ENCODE results near the gene CENPB.

The CENPB gene

DNA sequence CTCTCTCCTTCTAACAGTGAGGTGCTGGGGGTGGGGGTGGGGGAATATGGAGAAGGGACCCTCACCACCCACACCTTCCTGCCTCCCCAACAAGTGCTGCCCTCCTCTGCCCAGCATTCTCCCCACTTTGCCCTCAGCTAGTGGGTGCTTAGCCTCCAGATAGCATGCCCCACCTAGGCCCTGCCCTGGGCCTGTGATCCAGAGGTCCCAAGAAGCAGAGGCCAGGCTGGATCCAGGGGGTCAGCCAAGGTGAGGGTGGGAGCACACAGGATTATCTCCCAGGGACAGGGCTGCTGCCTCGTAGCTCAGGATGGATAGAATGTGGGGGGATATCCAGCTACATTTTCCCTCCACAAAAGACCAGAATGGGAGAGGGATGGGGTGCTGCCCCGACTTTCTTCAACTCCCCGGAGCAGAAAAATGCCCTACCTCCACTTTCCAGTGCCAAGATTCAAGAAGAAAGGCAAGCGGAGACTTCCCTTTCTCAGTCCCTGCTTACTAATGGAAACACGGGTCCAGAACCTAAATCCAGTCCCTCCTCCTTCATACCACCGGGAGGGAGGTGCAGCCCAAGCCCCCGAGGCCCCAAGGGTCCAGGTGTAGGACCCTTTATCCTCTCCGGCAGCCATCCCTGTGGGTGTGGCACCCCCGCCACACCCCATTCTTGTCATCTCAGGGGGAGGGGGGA, 20.0 kb downstream of the CENPB start:
- peaks cover 8 to 12% of the 10 kb centered on the region in 2 experiments for H3K4me1 ChIP-seq (ENCODE audit: control insufficient read depth in 1 of 2, insufficient read depth in 2 of 2, low read length in 2 of 2)
- H3K36me3 ChIP-seq (ENCODE audit: control insufficient read depth in 1 of 2, insufficient read depth in 2 of 2, low read length in 2 of 2), result no peaks in the 10 kb centered on the region
- H4K8ac ChIP-seq (ENCODE audit: low read depth, low read length), result no peak overlapping the region
- H3K23ac ChIP-seq (ENCODE audit: low read length), result no peak overlapping the region
- H3K18ac ChIP-seq (ENCODE audit: low read length), result no peak overlapping the region
- no CpG with 5 or more reads among the region's 9 CpGs for WGBS (ENCODE audit: extremely low coverage, insufficient coverage, insufficient read length)
- H2AK5ac ChIP-seq (ENCODE audit: low read length), result no peak overlapping the region
- H2BK5ac ChIP-seq (ENCODE audit: low read depth, low read length, poor library complexity), result no peak overlapping the region
- no peak overlapping the region for H2BK12ac ChIP-seq (ENCODE audit: low read length)
- no peak overlapping the region for H4K91ac ChIP-seq (ENCODE audit: low read depth, low read length)
- H3K27ac ChIP-seq (ENCODE audit: low read depth, low read length), result no peak overlapping the region
- H3K4me3 ChIP-seq (ENCODE audit: low read depth, low read length), result peak overlapping the region; percentile 75
- H2BK120ac ChIP-seq (ENCODE audit: insufficient read depth, low read length, poor library complexity), result no peak overlapping the region
- H3K9me3 ChIP-seq (ENCODE audit: insufficient read depth, low read depth, low read length), result no peaks in the 10 kb centered on the region
- H3K79me2 ChIP-seq (ENCODE audit: control insufficient read depth, insufficient read depth, low read length, poor library complexity), result peaks cover 6% of the 10 kb centered on the region
- H3K4ac ChIP-seq (ENCODE audit: low read depth, low read length), result no peak overlapping the region
- H3K9ac ChIP-seq (ENCODE audit: low read length), result no peak overlapping the region
- no peak overlapping the region for H4K12ac ChIP-seq (ENCODE audit: low read depth, low read length)
- no peak overlapping the region for H2AFZ ChIP-seq (ENCODE audit: insufficient read depth, low read length, poor library complexity)
- peaks cover 10% of the 10 kb centered on the region for H3K79me1 ChIP-seq (ENCODE audit: low read length)
- H3K27me3 ChIP-seq (ENCODE audit: insufficient read depth, low read length), result no peaks in the 10 kb centered on the region
- no peak for DNase-seq
- H3K14ac ChIP-seq (ENCODE audit: low read length), result no peak overlapping the region
- peak overlapping the region; percentile 77 for H3K4me2 ChIP-seq (ENCODE audit: low read length)

DNA sequence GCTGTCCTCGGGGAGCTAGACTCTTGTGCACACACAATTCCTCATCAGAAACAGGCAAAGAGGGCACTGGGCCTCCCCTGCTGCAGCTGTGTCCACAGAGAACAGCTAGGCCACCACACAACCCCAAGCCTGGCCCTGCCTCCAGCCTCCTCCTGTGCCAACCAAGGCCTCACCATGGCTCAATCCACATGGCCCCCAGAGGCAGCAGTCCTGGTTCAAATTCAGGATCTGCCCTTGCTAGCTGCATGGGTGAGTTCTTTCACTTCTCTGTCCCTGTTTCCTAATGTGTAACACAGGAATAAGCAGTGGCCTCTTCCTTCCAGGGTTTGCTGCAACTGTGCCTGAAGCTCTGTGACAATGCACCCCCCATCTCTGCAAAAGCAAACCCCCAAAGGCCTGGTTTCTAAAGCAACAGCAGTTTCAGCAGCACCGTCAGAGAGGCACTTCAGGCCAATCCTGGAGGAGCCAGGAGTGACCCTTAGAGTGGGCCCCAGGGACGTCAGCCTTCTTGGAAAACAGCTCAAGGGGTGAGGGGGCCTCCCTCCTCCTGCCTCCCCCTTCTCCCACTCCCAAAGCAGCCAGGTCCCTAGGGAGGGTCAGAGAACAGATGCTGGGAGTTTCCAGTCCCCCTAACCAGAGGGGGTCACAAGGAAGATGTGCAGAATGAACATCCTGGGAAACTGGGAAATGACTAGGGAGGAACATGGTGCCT, 21.2 kb downstream of the CENPB start:
- H3K14ac ChIP-seq (ENCODE audit: low read length), result no peak overlapping the region
- no peak overlapping the region for H3K4me2 ChIP-seq (ENCODE audit: low read length)
- no peaks in the 10 kb centered on the region for H3K27me3 ChIP-seq (ENCODE audit: insufficient read depth, low read length)
- H2AK5ac ChIP-seq (ENCODE audit: low read length), result no peak overlapping the region
- H2BK12ac ChIP-seq (ENCODE audit: low read length), result no peak overlapping the region
- no peak overlapping the region for H3K4ac ChIP-seq (ENCODE audit: low read depth, low read length)
- H3K36me3 ChIP-seq (ENCODE audit: control insufficient read depth in 1 of 2, insufficient read depth in 2 of 2, low read length in 2 of 2), result no peaks in the 10 kb centered on the region
- peaks cover 6% of the 10 kb centered on the region for H3K79me2 ChIP-seq (ENCODE audit: control insufficient read depth, insufficient read depth, low read length, poor library complexity)
- no peak overlapping the region for H4K12ac ChIP-seq (ENCODE audit: low read depth, low read length)
- H2BK120ac ChIP-seq (ENCODE audit: insufficient read depth, low read length, poor library complexity), result no peak overlapping the region
- no peak overlapping the region for H3K9ac ChIP-seq (ENCODE audit: low read length)
- H3K9me3 ChIP-seq (ENCODE audit: insufficient read depth, low read depth, low read length), result no peaks in the 10 kb centered on the region
- H2AFZ ChIP-seq (ENCODE audit: insufficient read depth, low read length, poor library complexity), result no peak overlapping the region
- peaks cover 10% of the 10 kb centered on the region for H3K79me1 ChIP-seq (ENCODE audit: low read length)
- no peak overlapping the region for H2BK5ac ChIP-seq (ENCODE audit: low read depth, low read length, poor library complexity)
- no peak overlapping the region for H3K4me3 ChIP-seq (ENCODE audit: low read depth, low read length)
- H3K27ac ChIP-seq (ENCODE audit: low read depth, low read length), result no peak overlapping the region
- H3K4me1 ChIP-seq (ENCODE audit: control insufficient read depth in 1 of 2, insufficient read depth in 2 of 2, low read length in 2 of 2), result peaks cover 10 to 12% of the 10 kb centered on the region in 2 experiments
- DNase-seq, result no peak
- WGBS (ENCODE audit: extremely low coverage, insufficient coverage, insufficient read length), result no CpG with 5 or more reads among the region's 3 CpGs
- H3K23ac ChIP-seq (ENCODE audit: low read length), result no peak overlapping the region
- H3K18ac ChIP-seq (ENCODE audit: low read length), result no peak overlapping the region
- H4K91ac ChIP-seq (ENCODE audit: low read depth, low read length), result no peak overlapping the region
- no peak overlapping the region for H4K8ac ChIP-seq (ENCODE audit: low read depth, low read length)

DNA sequence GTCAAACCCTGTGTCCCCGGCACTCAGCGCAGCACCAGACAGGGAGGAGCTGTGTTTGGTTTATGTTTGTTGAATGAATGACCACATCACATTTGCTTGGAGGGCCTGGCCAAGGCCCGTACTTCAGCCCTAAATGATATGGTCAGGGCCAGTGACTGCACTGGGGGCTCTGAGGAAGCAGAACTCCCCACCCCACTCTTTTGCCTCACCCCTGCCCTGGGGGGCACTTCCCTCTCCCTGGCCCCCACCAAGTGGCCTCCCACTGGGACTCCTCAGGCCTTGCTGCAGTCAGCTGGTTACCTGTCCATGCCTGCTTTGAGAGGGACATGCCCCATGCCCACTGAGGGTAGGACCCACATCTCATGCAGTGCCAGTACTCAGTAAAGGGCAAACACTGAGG, 21.9 kb downstream of the CENPB start:
- no peak overlapping the region for H2BK5ac ChIP-seq (ENCODE audit: low read depth, low read length, poor library complexity)
- no peak for DNase-seq
- H2BK12ac ChIP-seq (ENCODE audit: low read length), result no peak overlapping the region
- H3K27ac ChIP-seq (ENCODE audit: low read depth, low read length), result no peak overlapping the region
- WGBS (ENCODE audit: extremely low coverage, insufficient coverage, insufficient read length), result no CpG with 5 or more reads among the region's 3 CpGs
- peaks cover 10% of the 10 kb centered on the region for H3K79me1 ChIP-seq (ENCODE audit: low read length)
- H2AK5ac ChIP-seq (ENCODE audit: low read length), result no peak overlapping the region
- H3K27me3 ChIP-seq (ENCODE audit: insufficient read depth, low read length), result no peaks in the 10 kb centered on the region
- H3K4me3 ChIP-seq (ENCODE audit: low read depth, low read length), result no peak overlapping the region
- no peak overlapping the region for H3K14ac ChIP-seq (ENCODE audit: low read length)
- no peak overlapping the region for H4K8ac ChIP-seq (ENCODE audit: low read depth, low read length)
- no peak overlapping the region for H3K23ac ChIP-seq (ENCODE audit: low read length)
- H3K4me1 ChIP-seq (ENCODE audit: control insufficient read depth in 1 of 2, insufficient read depth in 2 of 2, low read length in 2 of 2), result peaks cover 10 to 12% of the 10 kb centered on the region in 2 experiments
- H2AFZ ChIP-seq (ENCODE audit: insufficient read depth, low read length, poor library complexity), result no peak overlapping the region
- H4K12ac ChIP-seq (ENCODE audit: low read depth, low read length), result no peak overlapping the region
- no peaks in the 10 kb centered on the region for H3K36me3 ChIP-seq (ENCODE audit: control insufficient read depth in 1 of 2, insufficient read depth in 2 of 2, low read length in 2 of 2)
- no peak overlapping the region for H3K4me2 ChIP-seq (ENCODE audit: low read length)
- no peak overlapping the region for H4K91ac ChIP-seq (ENCODE audit: low read depth, low read length)
- H3K4ac ChIP-seq (ENCODE audit: low read depth, low read length), result no peak overlapping the region
- no peak overlapping the region for H3K18ac ChIP-seq (ENCODE audit: low read length)
- H3K9me3 ChIP-seq (ENCODE audit: insufficient read depth, low read depth, low read length), result no peaks in the 10 kb centered on the region
- H3K79me2 ChIP-seq (ENCODE audit: control insufficient read depth, insufficient read depth, low read length, poor library complexity), result peaks cover 6% of the 10 kb centered on the region
- no peak overlapping the region for H3K9ac ChIP-seq (ENCODE audit: low read length)
- H2BK120ac ChIP-seq (ENCODE audit: insufficient read depth, low read length, poor library complexity), result no peak overlapping the region

DNA sequence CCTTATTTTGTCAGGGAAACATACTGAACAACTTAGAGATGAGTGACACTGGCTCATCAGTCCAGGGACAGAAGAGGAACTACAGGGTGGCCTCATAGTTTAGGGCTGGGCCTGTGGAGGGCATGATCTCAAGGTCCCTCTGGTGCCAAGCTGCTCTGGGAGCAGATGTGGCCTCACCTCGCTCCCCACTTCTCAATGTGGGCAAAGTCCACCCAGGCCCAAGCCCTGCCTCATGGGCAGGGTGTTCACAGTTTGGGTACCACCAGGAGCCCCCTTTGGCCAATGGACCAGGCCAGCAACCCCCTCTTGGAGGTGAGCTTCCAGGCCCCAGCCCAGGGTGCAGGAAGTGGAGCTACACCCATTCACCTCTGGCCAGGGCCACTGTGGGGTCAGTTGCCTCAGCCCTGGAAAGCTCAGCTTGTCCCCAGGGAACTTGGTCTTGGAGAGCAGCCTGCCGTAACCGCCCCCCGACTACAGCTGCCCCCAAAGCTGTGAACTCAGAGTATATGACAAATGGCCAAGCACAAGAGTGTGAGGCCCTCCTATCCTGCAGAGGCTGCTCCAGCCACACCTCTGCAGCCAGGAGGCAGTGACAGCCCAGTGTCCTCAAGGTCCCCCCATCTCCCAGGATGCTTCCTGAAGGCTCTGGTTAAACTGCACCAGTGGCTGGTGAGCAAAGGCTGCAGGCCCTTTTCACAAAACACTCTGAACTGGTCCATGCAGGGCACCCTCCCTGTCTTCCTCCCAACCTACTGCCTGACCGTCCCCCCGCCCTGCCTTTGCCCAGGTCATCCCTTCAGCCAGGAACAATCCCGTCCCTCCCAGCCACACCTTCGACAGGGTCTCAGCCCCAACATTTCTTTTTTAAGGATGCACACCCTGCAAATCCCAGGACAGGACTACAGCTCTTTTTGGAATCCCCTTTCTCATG, 22.6 kb downstream of the CENPB start:
- no peaks in the 10 kb centered on the region for H3K9me3 ChIP-seq (ENCODE audit: insufficient read depth, low read depth, low read length)
- WGBS (ENCODE audit: extremely low coverage, insufficient coverage, insufficient read length), result no CpG with 5 or more reads among the region's 8 CpGs
- H4K8ac ChIP-seq (ENCODE audit: low read depth, low read length), result no peak overlapping the region
- H3K14ac ChIP-seq (ENCODE audit: low read length), result no peak overlapping the region
- H2BK12ac ChIP-seq (ENCODE audit: low read length), result no peak overlapping the region
- H3K9ac ChIP-seq (ENCODE audit: low read length), result no peak overlapping the region
- H3K4ac ChIP-seq (ENCODE audit: low read depth, low read length), result no peak overlapping the region
- no peak for DNase-seq
- H3K79me1 ChIP-seq (ENCODE audit: low read length), result peaks cover 10% of the 10 kb centered on the region
- no peaks in the 10 kb centered on the region for H3K27me3 ChIP-seq (ENCODE audit: insufficient read depth, low read length)
- no peak overlapping the region for H4K12ac ChIP-seq (ENCODE audit: low read depth, low read length)
- no peak overlapping the region for H4K91ac ChIP-seq (ENCODE audit: low read depth, low read length)
- H3K18ac ChIP-seq (ENCODE audit: low read length), result no peak overlapping the region
- peaks cover 6% of the 10 kb centered on the region for H3K79me2 ChIP-seq (ENCODE audit: control insufficient read depth, insufficient read depth, low read length, poor library complexity)
- H3K27ac ChIP-seq (ENCODE audit: low read depth, low read length), result no peak overlapping the region
- no peak overlapping the region for H3K4me2 ChIP-seq (ENCODE audit: low read length)
- H3K23ac ChIP-seq (ENCODE audit: low read length), result no peak overlapping the region
- no peak overlapping the region for H3K4me3 ChIP-seq (ENCODE audit: low read depth, low read length)
- no peak overlapping the region for H2BK120ac ChIP-seq (ENCODE audit: insufficient read depth, low read length, poor library complexity)
- H2AFZ ChIP-seq (ENCODE audit: insufficient read depth, low read length, poor library complexity), result no peak overlapping the region
- no peak overlapping the region for H2BK5ac ChIP-seq (ENCODE audit: low read depth, low read length, poor library complexity)
- H3K36me3 ChIP-seq (ENCODE audit: control insufficient read depth in 1 of 2, insufficient read depth in 2 of 2, low read length in 2 of 2), result no peaks in the 10 kb centered on the region
- no peak overlapping the region for H2AK5ac ChIP-seq (ENCODE audit: low read length)
- peaks cover 10 to 12% of the 10 kb centered on the region in 2 experiments for H3K4me1 ChIP-seq (ENCODE audit: control insufficient read depth in 1 of 2, insufficient read depth in 2 of 2, low read length in 2 of 2)

Measured in trophoblast cell (in vitro differentiated cells and primary cell).